ENCODE measurements around the gene HSD3B7.
A peak's percentile ranks its signal among the peaks of the same experiment; 100 is the strongest.

The HSD3B7 gene

DNA sequence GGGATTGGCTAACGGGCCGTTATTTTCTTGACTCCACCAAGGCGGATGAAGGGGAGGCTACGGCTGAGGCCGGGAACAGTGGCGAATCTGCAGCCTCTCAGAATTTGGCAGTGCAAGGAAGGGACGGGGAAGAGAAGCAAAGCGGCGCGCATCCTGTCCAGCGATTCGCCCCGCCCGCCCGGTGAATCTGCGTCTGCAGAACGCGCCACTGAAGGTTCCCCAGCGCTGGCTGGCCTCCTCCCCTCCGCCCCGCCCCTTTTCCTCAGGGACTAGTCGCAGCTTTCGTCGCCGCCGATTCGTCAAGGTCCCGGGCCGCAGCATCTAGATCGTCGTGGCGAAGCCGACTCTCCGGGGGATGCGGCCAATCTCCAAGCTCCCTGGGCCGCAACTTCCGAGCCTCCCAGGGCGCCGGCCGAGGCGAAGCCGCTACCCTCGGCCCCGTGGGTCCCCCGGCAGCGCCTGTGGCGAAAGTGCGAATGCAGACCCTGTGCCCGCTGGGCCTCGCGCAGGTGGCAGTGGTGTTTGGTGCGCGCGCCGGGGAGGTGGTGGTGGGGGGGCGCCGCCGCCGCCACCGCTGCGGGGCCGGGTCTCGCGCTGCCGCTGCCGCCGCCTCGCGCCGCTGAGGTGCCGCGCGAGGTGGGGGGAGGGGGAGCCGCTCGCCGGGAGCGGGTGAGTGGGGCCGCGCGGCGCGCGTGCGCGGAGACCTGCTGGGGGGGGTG lies 27.4 kb upstream of the HSD3B7 start, which contains the start of gene SETD1A:
TSS of gene SETD1A (plus strand) at position 299 of the 719 bp plus-strand sequence. CDS start 978 bp downstream, outside the sequence.
- DNase-seq = peak; percentile 90

- no peak for DNase-seq
These were observed 26.6 kb upstream of the HSD3B7 start for GRCh38 chr16:30958175-30959079.

GRCh38 chr16:30961384-30961783 lies 23.6 kb upstream of the HSD3B7 start:
- no peak for DNase-seq

DNA sequence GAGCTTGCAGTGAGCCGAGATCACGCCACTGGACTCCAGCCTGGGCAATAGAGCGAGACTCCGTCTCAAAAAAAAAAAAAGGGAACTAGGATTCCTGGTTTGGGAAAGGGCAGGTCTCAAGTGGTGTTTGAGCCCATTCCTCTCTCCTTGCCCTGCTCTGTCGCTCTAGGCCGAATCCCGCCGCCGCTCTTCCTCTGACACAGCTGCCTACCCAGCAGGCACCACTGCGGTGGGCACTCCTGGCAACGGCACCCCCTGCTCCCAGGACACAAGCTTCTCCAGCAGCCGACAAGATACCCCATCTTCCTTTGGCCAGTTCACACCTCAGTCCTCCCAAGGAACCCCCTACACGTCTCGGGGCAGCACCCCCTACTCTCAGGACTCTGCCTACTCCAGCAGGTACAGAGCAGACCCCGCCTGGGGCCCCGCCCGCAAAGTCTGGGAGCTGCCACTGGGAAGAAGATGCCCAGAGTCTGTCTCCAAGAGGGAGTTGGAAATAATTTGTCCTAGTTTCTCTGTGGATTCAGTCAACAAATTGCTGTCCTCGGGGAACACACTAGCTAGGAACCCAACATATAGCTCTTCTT lies 21.0 kb upstream of the HSD3B7 start:
- no peak for DNase-seq

- no peak for DNase-seq
These were observed 20.3 kb upstream of the HSD3B7 start for GRCh38 chr16:30964574-30965226.

DNA sequence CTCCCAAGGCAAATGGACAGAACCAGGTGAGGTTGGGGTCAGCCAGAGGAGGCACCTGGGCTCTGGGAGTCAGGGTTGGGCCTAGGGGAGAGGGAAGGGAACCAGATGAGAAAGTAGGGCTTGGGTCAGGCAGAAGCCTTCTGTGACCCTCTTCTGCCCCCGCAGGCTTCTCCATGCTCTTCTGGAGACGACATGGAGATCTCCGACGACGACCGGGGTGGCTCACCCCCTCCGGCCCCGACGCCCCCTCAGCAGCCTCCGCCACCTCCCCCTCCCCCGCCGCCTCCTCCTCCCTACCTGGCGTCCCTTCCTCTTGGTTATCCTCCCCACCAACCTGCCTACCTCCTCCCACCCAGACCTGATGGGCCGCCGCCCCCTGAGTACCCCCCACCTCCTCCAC lies 19.6 kb upstream of the HSD3B7 start:
- no peak for DNase-seq

- no peak for DNase-seq
These were observed 18.9 kb upstream of the HSD3B7 start for GRCh38 chr16:30966033-30966619.

- DNase-seq = no peak
These were observed 17.2 kb upstream of the HSD3B7 start for GRCh38 chr16:30967795-30968194.

GRCh38 chr16:30969246-30969842 lies 15.7 kb upstream of the HSD3B7 start:
- no peak for DNase-seq

DNA sequence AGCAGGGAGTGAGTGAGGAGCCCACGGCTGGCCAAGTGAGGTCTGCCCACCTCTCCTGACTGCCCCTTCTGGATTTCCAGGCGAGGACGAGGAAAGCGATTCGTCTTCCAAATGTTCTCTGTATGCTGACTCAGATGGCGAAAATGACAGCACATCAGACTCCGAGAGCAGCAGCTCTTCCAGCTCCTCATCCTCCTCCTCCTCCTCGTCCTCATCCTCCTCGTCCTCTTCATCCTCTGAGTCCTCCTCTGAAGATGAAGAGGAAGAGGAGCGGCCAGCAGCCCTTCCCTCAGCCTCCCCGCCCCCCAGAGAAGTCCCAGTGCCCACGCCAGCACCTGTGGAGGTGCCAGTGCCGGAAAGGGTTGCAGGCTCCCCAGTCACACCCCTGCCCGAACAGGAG lies 13.7 kb upstream of the HSD3B7 start:
- no peak for DNase-seq

DNA sequence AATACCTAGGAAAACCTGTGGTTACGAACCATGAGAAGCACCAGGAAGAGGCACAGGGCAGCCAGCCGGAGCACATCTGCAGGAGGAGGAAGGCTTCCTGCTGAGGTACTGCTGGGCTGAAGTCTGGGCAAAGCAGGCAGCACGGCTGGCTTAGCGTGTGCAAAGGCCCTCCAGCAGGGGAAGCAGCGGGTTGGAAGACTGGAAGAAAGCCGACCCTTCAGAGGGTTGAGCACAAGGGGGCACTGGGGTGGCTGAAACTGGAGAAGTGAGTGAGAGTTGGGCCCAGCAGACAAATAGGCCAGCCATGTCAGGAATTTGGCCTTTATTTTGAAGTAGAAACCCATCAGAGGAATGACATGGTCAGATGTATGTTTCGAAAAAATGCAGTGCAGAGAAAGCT lies 12.1 kb upstream of the HSD3B7 start:
- DNase-seq = no peak

GRCh38 chr16:30974348-30974747 lies 10.7 kb upstream of the HSD3B7 start:
- no peak for DNase-seq

GRCh38 chr16:30976486-30976885 lies 8.5 kb upstream of the HSD3B7 start:
- no peak for DNase-seq

DNA sequence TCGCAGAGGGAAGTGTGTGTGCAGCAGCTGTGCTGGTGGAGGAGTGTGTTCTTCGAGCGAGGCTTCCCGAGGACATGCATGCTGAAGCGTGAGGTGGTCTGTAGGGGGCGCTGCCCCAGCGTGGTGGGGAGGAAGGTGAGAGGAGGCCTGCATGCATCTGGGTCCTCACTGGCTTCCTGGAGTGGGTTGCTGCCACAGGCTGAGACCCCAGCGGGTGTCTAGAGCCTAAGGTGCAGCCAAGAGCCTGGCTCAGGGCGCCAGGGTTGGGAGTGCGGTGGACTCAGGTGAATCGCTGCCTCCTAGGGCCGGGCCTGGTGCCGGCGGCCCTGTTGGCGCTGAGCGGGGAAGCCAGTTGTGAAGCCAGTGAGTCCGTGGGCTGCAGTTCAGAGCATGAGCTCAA lies 7.5 kb upstream of the HSD3B7 start:
- no peak for DNase-seq

DNA sequence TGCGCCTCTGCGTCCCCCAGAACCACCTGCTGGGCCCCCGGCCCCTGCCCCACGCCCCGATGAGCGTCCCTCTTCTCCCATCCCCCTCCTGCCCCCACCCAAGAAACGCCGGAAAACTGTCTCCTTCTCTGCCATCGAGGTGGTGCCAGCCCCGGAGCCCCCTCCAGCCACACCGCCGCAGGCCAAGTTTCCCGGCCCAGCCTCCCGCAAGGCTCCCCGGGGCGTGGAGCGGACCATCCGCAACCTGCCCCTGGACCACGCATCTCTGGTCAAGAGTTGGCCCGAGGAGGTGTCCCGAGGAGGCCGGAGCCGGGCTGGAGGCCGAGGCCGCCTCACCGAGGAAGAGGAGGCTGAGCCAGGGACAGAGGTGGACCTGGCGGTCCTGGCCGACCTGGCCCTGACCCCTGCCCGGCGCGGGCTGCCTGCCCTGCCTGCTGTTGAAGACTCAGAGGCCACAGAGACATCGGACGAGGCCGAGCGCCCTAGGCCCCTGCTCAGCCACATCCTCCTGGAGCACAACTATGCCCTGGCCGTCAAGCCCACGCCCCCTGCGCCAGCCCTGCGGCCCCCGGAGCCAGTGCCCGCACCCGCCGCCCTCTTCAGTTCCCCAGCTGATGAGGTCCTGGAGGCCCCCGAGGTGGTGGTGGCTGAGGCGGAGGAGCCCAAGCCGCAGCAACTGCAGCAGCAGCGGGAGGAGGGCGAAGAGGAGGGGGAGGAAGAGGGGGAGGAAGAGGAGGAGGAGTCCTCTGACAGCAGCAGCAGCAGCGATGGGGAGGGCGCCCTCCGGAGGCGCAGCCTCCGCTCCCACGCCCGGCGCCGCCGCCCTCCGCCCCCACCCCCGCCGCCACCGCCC lies 5.6 kb upstream of the HSD3B7 start:
- no peak for DNase-seq

DNA sequence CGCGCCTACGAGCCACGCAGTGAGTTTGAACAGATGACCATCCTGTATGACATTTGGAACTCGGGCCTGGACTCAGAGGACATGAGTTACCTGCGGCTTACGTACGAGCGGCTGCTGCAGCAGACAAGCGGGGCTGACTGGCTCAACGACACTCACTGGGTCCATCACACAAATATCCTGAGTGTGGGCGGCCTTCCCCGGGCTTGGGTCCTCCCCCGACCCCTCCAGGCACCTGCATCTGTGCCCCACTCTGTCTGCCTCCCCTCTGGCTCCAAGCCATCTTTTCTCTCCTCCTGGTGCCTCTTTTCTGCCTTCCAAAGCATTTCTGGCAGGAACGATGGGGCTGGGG lies 5.0 kb upstream of the HSD3B7 start:
- DNase-seq = no peak

GRCh38 chr16:30980434-30980833 lies 4.6 kb upstream of the HSD3B7 start:
- DNase-seq = no peak

DNA sequence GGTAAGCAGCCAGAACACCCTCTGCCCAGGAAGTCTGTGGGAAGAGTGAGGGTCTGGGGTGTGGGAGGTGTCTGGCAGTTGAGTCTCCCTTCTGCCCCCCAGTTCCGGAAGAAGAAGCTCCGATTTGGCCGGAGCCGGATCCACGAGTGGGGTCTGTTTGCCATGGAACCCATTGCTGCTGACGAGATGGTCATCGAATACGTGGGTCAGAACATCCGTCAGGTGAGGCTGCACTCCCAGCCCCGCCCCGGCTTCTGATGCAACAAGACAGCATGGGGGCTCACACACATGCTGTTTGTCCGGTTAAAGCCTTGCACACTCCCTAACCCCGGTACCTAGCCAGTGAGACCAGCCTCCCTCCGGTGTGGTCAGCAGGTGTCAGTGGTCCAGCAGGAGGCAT lies 4.0 kb upstream of the HSD3B7 start:
- no peak for DNase-seq

- DNase-seq = no peak
These were observed 2.3 kb upstream of the HSD3B7 start for GRCh38 chr16:30982548-30983288.

DNA sequence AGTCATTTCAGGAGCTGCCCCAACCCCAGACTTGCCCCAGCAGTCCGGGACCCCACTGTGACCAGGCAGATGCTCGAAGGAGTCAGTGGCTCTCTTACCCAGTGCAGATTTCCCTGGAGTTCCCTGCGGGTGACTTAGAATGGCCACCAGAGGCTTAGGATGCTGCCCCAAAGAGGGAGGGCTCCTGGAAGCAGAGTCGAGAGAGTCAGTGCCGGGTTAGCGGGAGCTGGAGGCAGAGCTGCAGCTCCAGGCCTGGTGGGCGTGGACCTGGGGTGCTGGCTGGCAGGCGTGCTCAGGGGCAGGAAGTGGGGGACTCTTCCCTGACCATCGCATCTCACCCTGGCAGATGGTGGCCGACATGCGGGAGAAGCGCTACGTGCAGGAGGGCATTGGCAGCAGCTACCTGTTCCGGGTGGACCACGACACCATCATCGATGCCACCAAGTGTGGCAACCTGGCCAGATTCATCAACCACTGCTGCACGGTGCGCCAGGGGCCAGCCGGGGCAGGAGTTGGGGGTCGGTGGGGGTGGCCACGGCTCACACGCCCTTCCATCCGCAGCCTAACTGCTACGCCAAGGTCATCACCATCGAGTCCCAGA lies 1.6 kb upstream of the HSD3B7 start:
- no peak for DNase-seq

Measured in NCI-H2107 (cell line).